ENCODE results near the gene MAML2.

- no peak for TF ChIP-seq CTCF (IDR thresholded peaks at IDR 0.05; ENCODE audit: insufficient read depth, low read length)
- TF ChIP-seq GABPA (IDR thresholded peaks at IDR 0.05; ENCODE audit: low read depth), result no peak
Measured at GRCh38 chr11:96338910-96339705, 3.9 kb downstream of the MAML2 start.

Data from HL-60 (cell line).